NCI-H187 treated with DMSO at 0.1 percent for 48 hours (cell line): ENCODE data around the gene C11orf87.

ENCODE experiments used
- DNase-seq: peaks from one replicate; lab custom pipeline; 2025; lab: John Stamatoyannopoulos, UW

Gene C11orf87

DNA sequence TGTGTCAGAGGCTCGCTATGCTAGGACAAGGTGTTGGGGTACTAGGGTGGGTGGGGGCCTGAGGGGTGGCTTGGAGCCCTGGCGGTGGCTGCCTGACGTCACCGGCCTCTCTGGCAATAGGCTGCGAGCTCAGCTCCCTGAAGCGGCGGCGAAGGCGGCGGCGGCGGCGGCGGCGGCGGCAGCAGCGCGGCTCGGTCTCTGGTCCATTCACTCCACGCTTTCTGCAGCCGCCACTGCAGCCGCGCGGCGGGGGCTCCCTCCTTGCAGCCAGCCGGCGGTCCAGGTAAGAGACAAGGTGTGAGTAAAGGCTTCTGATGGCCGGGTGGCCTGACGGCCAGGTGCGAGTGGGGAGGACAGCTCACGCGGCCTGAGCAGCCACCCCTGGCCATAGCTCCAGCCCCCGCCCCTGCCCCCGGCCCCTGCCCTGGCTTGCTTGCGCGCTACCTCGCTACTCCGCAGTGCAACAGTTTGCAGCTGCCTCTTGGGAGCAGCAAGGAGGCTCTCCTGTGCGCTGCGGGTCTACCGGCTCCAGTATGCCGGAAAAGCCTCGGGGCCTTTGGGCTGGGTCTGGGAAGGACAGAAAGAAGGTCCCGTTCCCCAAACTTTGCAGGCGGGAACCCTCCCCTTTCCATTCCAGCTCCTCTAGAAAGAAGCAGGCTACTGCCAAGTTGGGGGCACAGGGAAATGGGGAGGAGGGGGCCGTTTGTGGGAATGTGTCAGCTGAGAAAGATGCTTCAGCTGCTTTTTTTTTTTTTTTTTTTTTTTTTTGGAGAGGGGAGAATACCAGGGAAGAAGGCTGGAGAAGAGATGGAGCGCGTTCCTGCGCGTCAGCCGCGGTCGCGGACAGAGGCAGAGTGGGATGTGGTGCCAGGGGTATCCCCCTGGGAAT is at the start of gene C11orf87:
TSS of gene C11orf87 (plus strand) at position 210 of the 889 bp plus-strand sequence. CDS start 1,444 bp downstream, outside the sequence.
- no peak for DNase-seq

- DNase-seq, result no peak
Measured at GRCh38 chr11:109374032-109374431, 48.0 kb upstream of the C11orf87 start.

DNA sequence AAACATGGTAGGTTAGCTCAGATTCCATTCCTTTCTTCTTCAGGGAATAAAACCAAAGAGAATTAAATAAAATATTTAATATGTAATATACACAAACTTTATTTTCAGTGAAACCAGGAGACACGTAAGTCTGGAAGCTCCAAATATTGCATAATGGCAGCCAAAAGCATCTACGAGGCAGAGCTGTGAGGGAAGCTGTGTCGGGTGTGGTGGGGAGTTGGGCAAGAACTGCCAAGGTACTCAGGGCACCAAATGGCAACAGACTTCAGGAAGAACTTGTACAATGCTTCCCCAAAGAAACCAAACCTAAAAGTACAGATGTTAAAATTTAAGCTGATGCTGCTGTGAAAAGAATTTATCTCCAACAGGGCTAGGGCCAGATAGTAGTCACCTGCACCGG is 47.5 kb upstream of the C11orf87 start:
- DNase-seq, result no peak

DNA sequence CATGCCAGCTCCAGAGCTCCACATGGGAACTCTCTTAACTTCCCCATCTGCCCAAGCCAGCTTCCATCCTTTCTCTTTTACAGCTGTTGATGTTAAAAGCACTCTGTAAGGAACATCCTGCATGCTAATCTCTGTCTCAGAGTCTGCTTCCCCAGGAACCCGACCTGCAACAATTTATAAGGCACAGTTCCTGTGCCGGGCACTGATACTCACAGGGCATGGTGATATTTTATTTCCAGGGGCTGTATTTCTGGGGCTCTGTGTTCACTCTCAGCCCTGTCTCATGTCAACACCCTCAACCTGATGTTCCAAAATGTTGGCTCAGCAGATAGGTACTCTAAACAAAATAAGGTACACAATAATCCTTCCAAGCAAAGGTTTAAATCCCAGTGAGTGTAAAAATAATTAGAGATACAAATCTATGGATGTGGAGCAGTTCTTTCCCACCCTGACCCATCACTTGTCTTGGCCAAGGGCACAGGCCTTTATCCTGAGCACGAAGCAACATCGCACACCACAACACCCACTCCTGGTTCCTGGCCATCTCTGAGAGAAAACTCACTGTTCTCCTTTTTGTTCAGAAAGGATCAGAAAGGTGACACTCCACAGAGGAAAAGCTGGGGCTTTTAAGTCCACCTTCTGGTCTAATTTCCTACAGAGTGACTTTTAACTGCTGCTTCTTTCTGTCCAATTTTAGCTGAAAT is 44.8 kb upstream of the C11orf87 start:
- no peak for DNase-seq

DNA sequence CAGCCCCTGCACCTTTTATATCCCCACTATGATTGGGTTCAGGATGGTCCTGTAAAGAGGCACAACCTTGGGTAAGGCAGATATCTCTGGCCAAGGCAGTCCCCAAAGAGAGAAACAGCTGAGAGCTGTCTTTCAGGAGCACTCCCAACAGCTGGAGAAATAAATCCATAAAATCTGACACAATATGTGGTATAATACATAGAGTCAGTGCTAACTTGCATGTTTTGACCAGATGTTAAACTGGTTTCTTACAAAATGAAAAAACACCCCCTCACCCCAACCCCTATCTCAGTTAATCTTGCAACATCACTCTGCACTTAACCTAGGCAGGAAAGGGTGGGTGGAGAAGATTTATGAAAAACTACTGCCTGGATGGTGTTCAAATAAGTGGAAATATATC is 44.0 kb upstream of the C11orf87 start:
- no peak for DNase-seq

DNA sequence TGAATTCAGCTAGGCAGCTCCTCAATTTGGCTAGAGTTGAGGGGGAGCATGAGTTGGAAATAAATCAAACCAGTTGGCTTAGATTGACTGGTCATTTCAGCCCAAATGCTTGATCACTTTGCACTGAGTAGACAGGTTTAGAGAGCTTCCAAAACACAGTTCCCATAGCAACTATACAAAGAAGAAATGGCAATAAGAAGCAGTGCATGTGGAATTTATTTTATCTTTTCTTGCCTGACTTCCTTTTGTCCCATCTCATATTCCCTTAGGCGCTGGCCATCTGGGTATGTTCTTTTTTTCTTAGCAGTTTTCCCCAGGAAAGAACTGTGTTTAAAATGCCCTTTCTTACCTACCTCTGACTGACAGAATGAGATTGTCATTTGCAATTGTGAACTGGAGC is 38.7 kb upstream of the C11orf87 start:
- DNase-seq, result no peak

GRCh38 chr11:109384873-109385272 is 37.1 kb upstream of the C11orf87 start:
- DNase-seq, result no peak

DNA sequence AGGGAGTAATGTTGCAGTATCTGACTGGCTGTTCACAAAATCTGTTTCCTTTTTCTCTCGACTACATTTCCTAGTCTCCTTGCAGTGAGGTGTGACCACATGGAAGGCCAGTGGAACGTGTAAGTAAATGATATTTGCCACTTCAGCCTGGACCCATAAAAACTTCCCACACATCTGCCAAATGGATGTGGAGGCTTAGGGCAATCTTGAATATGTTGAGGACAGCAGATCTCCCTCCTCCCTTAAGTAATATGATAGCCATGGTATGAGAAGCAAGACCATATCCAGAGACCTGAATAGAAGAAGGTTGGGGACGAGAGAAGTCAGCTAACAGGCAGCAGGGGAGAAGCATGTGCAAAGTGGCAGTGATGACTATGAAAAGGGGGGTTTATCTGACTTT is 33.0 kb upstream of the C11orf87 start:
- DNase-seq, result peak; percentile 44

DNA sequence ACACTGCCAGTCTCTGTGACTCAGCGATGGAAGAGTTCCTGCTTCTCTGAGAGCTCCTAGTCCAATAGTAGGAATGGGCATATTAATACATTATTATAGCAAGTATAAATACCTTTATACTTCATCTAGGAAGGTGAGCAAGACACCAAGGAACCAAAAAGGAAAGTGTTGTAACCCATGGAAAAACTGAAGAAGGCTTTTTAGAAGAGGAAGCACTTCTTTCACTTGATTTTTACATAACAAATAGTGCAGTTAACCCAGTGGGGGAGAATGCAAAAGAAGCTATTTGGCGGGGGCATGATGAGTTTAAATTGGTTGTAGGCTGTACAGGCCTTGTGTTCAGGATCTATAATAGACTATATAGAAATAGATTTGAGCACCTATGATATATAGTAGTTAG is 31.2 kb upstream of the C11orf87 start:
- DNase-seq, result no peak

DNA sequence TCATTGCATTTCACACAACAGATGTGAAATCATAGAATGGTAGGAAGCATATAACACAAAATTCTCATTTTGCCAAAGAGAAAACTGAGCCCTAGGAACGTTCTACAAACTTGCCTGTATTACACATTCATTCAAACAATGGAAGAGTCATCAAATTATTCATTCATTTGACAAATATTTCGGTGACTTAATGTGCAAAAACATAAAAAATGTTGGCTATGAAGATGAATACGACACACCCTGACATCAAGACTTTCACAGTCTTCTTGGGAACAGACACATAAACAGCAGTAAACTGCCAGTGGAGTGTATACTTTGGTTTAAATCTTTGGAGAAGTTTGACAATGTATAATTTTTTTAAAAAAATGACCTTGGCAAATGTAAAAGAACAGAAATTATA is 20.4 kb upstream of the C11orf87 start:
- no peak for DNase-seq

- DNase-seq, result no peak
Measured at GRCh38 chr11:109405671-109406070, 16.3 kb upstream of the C11orf87 start.

DNA sequence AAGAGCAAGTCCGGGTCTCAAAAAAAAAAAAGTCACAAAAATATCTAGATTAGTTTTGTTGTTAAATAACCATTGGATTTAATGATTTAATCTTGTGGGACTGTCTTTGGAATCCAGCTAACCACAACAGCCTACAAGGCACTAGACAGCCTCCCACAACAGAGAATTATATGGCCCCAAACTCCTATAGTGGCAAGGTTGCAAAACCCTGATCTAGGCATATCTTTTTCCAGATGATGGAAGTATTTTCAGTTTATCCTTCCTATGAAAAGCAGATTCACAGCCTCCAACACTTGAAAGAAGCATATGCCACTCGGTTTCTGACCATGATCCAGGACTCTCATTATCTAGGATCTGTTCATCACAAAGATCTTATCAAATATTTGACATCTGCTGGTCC is 5.4 kb upstream of the C11orf87 start:
- no peak for DNase-seq

DNA sequence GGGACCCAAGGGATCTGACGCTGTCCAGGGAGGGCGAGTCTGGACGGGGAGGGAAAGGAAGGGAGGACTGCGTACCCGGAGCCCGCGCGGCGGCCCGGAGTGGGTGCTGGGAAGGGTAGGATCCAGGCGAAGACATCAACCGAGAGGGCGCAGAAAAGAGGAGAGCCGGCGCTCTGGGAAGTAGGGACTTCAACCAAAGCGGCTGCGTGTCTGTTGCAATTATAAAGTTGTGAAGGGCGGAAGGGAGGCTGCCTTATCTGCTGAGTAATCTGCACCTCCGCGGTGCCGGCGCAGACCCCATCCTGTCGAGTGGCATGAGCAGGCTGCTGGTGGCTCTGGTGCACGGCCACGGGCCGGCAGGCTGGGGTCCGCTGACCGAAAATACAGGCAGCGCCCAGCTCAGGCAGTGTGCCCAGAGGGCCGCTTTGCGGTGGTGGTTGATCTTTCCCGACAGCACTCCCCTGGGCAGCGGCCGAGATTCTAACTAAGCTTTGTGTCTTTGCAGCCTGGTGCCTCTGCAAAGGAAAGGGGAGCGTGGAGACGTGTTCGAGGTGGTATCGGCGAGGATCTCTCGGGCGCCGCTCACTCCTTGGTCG is 978 bp downstream of the C11orf87 start:
- DNase-seq, result no peak

- DNase-seq, result no peak
Measured at GRCh38 chr11:109423466-109424190, 1.6 kb downstream of the C11orf87 start.

GRCh38 chr11:109424901-109425300 is 2.9 kb downstream of the C11orf87 start:
- DNase-seq, result no peak

DNA sequence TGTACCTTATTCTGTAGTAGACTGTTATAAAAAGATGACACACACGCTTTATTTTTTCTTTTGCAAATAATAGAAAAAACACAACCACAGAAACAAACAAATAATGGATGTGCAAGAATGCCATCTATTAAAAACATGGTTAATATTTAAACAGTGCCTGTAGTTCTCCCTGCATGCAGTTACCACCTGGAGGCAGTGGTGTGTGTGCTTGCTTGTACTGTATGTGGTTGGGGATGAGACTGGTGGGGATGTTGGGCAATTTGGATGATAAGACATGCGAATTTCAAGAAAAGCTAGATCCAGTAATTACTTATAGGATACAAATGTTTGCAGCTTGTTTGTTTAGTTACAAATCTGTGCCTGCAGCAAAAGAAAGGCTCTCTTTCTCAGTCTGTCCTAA is 3.6 kb downstream of the C11orf87 start:
- no peak for DNase-seq

DNA sequence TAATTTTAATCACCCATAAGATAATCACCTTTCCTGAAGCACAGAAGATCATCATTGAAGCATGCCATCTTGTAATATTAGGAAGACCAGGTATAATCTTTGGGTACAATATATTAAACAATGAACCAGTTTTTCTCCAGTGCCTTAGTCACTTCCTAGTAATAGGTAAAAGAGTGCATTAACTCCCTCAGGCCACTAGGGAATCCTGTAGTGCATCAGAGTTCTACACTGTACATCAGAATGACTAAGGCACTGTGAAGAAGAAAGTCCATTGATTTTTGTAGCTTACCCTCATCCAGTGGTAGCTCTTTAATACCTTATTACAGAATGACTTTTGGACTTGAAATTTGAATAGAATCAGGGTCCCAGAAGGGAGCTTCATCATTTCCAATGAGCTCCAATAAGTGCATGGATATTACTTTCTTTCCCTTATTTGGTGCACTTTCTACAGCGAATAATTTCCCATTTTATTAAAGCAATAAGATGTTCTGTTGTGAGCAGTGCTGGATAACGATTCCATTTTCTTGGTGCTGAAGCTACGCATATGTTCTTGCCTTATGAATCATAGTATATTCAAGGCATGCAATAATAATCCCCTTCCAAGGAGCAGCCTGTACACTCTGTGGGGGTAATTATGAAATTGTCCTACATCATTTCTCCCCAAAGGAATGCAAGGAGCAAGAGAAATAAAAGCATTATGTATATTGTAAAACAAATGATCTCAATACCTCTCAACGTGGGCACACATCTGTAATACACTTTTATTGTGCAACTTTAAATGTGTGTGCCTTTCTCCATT is 4.7 kb downstream of the C11orf87 start:
- no peak for DNase-seq

DNA sequence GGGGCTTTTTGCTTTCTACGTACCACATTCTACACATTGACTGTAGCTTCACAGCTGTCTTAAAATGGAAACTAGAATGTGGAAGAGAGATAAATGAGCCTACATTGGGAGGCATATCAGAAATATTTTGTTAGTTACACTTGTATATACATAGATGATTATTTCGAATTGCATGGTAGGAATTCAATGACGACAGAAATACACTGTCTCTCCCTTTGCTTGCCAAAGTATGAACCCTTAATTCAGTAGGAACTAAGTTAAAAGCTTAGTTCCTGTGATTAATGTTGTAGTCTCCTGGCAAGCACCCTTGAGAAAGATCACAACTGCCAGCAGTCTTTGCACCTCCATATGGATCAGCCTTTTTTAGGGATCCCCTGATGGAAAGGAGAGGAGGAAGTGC is 10.1 kb downstream of the C11orf87 start:
- no peak for DNase-seq

- no peak for DNase-seq
Measured at GRCh38 chr11:109433753-109434256, 11.8 kb downstream of the C11orf87 start.

GRCh38 chr11:109435121-109435742 is 13.2 kb downstream of the C11orf87 start:
- DNase-seq, result no peak

GRCh38 chr11:109439684-109440083 is 17.7 kb downstream of the C11orf87 start:
- DNase-seq, result no peak
